ENCODE measurements around the gene ENTPD7.

ENTPD7 gene

GRCh38 chr10:99682752-99683151, 23.4 kb downstream of the ENTPD7 start:
- Histone ChIP-seq H3K36me3 (ENCODE audit: control insufficient read depth, insufficient read depth, low read length) (peaks cover 6% of the 10 kb centered on the region), H3K4me3 (ENCODE audit: insufficient read depth, low read depth, low read length) (no peak overlapping the region), H3K27ac (ENCODE audit: insufficient read depth, low read depth, low read length, poor library complexity, severe bottlenecking) (no peak overlapping the region), H3K9me3 (ENCODE audit: control insufficient read depth, low read length) (no peaks in the 10 kb centered on the region), H3K4me1 (ENCODE audit: control insufficient read depth, insufficient read depth, low read length) (no peaks in the 10 kb centered on the region), H3K27me3 (ENCODE audit: control insufficient read depth, insufficient read depth, low read length, poor library complexity, severe bottlenecking) (no peaks in the 10 kb centered on the region)
- no CpG with 5 or more reads among the region's 1 CpG for WGBS, 2 experiments

- WGBS, 2 experiments: 93 to 97% methylated on average over 2 of the region's 2 CpGs
- Histone ChIP-seq H3K9me3 (ENCODE audit: control insufficient read depth, low read length) (no peaks in the 10 kb centered on the region), H3K36me3 (ENCODE audit: control insufficient read depth, insufficient read depth, low read length) (no peaks in the 10 kb centered on the region), H3K27ac (ENCODE audit: insufficient read depth, low read depth, low read length, poor library complexity, severe bottlenecking) (no peak overlapping the region), H3K4me3 (ENCODE audit: insufficient read depth, low read depth, low read length) (no peak overlapping the region), H3K4me1 (ENCODE audit: control insufficient read depth, insufficient read depth, low read length) (no peaks in the 10 kb centered on the region), H3K27me3 (ENCODE audit: control insufficient read depth, insufficient read depth, low read length, poor library complexity, severe bottlenecking) (no peaks in the 10 kb centered on the region)
Observed at GRCh38 chr10:99685597-99685967, 26.3 kb downstream of the ENTPD7 start.

- Histone ChIP-seq H3K4me3 (ENCODE audit: insufficient read depth, low read depth, low read length) (no peak overlapping the region), H3K9me3 (ENCODE audit: control insufficient read depth, low read length) (no peaks in the 10 kb centered on the region), H3K36me3 (ENCODE audit: control insufficient read depth, insufficient read depth, low read length) (peaks cover 4% of the 10 kb centered on the region), H3K4me1 (ENCODE audit: control insufficient read depth, insufficient read depth, low read length) (no peaks in the 10 kb centered on the region), H3K27ac (ENCODE audit: insufficient read depth, low read depth, low read length, poor library complexity, severe bottlenecking) (no peak overlapping the region), H3K27me3 (ENCODE audit: control insufficient read depth, insufficient read depth, low read length, poor library complexity, severe bottlenecking) (no peaks in the 10 kb centered on the region)
- 88 to 93% methylated on average over 1 of the region's 1 CpG for WGBS, 2 experiments
Observed at GRCh38 chr10:99689461-99689860, 30.2 kb downstream of the ENTPD7 start.

- Histone ChIP-seq H3K27me3 (ENCODE audit: control insufficient read depth, insufficient read depth, low read length, poor library complexity, severe bottlenecking) (no peaks in the 10 kb centered on the region), H3K4me3 (ENCODE audit: insufficient read depth, low read depth, low read length) (no peak overlapping the region), H3K9me3 (ENCODE audit: control insufficient read depth, low read length) (no peaks in the 10 kb centered on the region), H3K4me1 (ENCODE audit: control insufficient read depth, insufficient read depth, low read length) (no peaks in the 10 kb centered on the region), H3K27ac (ENCODE audit: insufficient read depth, low read depth, low read length, poor library complexity, severe bottlenecking) (no peak overlapping the region), H3K36me3 (ENCODE audit: control insufficient read depth, insufficient read depth, low read length) (peaks cover 13% of the 10 kb centered on the region)
- 89 to 97% methylated on average over 2 to 3 of the region's 3 CpGs for WGBS, 2 experiments
Observed at GRCh38 chr10:99693933-99694583, 34.7 kb downstream of the ENTPD7 start.

- Histone ChIP-seq H3K4me1 (ENCODE audit: control insufficient read depth, insufficient read depth, low read length) (no peaks in the 10 kb centered on the region), H3K4me3 (ENCODE audit: insufficient read depth, low read depth, low read length) (no peak overlapping the region), H3K36me3 (ENCODE audit: control insufficient read depth, insufficient read depth, low read length) (peaks cover 13% of the 10 kb centered on the region), H3K9me3 (ENCODE audit: control insufficient read depth, low read length) (no peaks in the 10 kb centered on the region), H3K27ac (ENCODE audit: insufficient read depth, low read depth, low read length, poor library complexity, severe bottlenecking) (no peak overlapping the region), H3K27me3 (ENCODE audit: control insufficient read depth, insufficient read depth, low read length, poor library complexity, severe bottlenecking) (no peaks in the 10 kb centered on the region)
- WGBS, 2 experiments: 95 to 96% methylated on average over 6 of the region's 6 CpGs
Observed at GRCh38 chr10:99695761-99696160, 36.5 kb downstream of the ENTPD7 start.

- WGBS, 2 experiments: 93 to 94% methylated on average over 8 of the region's 8 CpGs
- Histone ChIP-seq H3K27me3 (ENCODE audit: control insufficient read depth, insufficient read depth, low read length, poor library complexity, severe bottlenecking) (no peaks in the 10 kb centered on the region), H3K36me3 (ENCODE audit: control insufficient read depth, insufficient read depth, low read length) (peaks cover 10% of the 10 kb centered on the region), H3K27ac (ENCODE audit: insufficient read depth, low read depth, low read length, poor library complexity, severe bottlenecking) (no peak overlapping the region), H3K4me3 (ENCODE audit: insufficient read depth, low read depth, low read length) (no peak overlapping the region), H3K9me3 (ENCODE audit: control insufficient read depth, low read length) (no peaks in the 10 kb centered on the region), H3K4me1 (ENCODE audit: control insufficient read depth, insufficient read depth, low read length) (no peaks in the 10 kb centered on the region)
Observed at GRCh38 chr10:99698504-99699080, 39.3 kb downstream of the ENTPD7 start.

GRCh38 chr10:99700649-99701048, 41.3 kb downstream of the ENTPD7 start:
- H3K27me3 ChIP-seq (ENCODE audit: control insufficient read depth, insufficient read depth, low read length, poor library complexity, severe bottlenecking): no peaks in the 10 kb centered on the region
- H3K4me1 ChIP-seq (ENCODE audit: control insufficient read depth, insufficient read depth, low read length): no peaks in the 10 kb centered on the region

GRCh38 chr10:99708428-99709012, 49.2 kb downstream of the ENTPD7 start:
- H3K4me1 ChIP-seq (ENCODE audit: control insufficient read depth, insufficient read depth, low read length): no peaks in the 10 kb centered on the region

More at GRCh38 chr10:99700649-99701048, 41.3 kb downstream of the ENTPD7 start:
- Histone ChIP-seq H3K36me3 (ENCODE audit: control insufficient read depth, insufficient read depth, low read length) (peaks cover 10% of the 10 kb centered on the region), H3K4me3 (ENCODE audit: insufficient read depth, low read depth, low read length) (no peak overlapping the region), H3K27ac (ENCODE audit: insufficient read depth, low read depth, low read length, poor library complexity, severe bottlenecking) (no peak overlapping the region), H3K9me3 (ENCODE audit: control insufficient read depth, low read length) (no peaks in the 10 kb centered on the region)
- 92 to 97% methylated on average over 4 of the region's 4 CpGs for WGBS, 2 experiments

GRCh38 chr10:99709480-99710229, 50.3 kb downstream of the ENTPD7 start:
- WGBS, 2 experiments: 61 to 63% methylated on average over 4 of the region's 4 CpGs
- no peak overlapping the region for H3K27ac ChIP-seq (ENCODE audit: insufficient read depth, low read depth, low read length, poor library complexity, severe bottlenecking)
- no peak overlapping the region for H3K4me3 ChIP-seq (ENCODE audit: insufficient read depth, low read depth, low read length)
- no peaks in the 10 kb centered on the region for H3K4me1 ChIP-seq (ENCODE audit: control insufficient read depth, insufficient read depth, low read length)
- no peaks in the 10 kb centered on the region for H3K36me3 ChIP-seq (ENCODE audit: control insufficient read depth, insufficient read depth, low read length)
- no peaks in the 10 kb centered on the region for H3K27me3 ChIP-seq (ENCODE audit: control insufficient read depth, insufficient read depth, low read length, poor library complexity, severe bottlenecking)
- H3K9me3 ChIP-seq (ENCODE audit: control insufficient read depth, low read length): no peaks in the 10 kb centered on the region

More at GRCh38 chr10:99708428-99709012, 49.2 kb downstream of the ENTPD7 start:
- Histone ChIP-seq H3K9me3 (ENCODE audit: control insufficient read depth, low read length) (no peaks in the 10 kb centered on the region), H3K27ac (ENCODE audit: insufficient read depth, low read depth, low read length, poor library complexity, severe bottlenecking) (no peak overlapping the region), H3K4me3 (ENCODE audit: insufficient read depth, low read depth, low read length) (no peak overlapping the region), H3K36me3 (ENCODE audit: control insufficient read depth, insufficient read depth, low read length) (no peaks in the 10 kb centered on the region), H3K27me3 (ENCODE audit: control insufficient read depth, insufficient read depth, low read length, poor library complexity, severe bottlenecking) (no peaks in the 10 kb centered on the region)
- 81 to 100% methylated on average over 1 of the region's 1 CpG for WGBS, 2 experiments

- Histone ChIP-seq H3K4me1 (ENCODE audit: control insufficient read depth, insufficient read depth, low read length) (no peaks in the 10 kb centered on the region), H3K4me3 (ENCODE audit: insufficient read depth, low read depth, low read length) (no peak overlapping the region), H3K9me3 (ENCODE audit: control insufficient read depth, low read length) (no peaks in the 10 kb centered on the region), H3K27me3 (ENCODE audit: control insufficient read depth, insufficient read depth, low read length, poor library complexity, severe bottlenecking) (no peaks in the 10 kb centered on the region), H3K27ac (ENCODE audit: insufficient read depth, low read depth, low read length, poor library complexity, severe bottlenecking) (no peak overlapping the region), H3K36me3 (ENCODE audit: control insufficient read depth, insufficient read depth, low read length) (peaks cover under 1% of the 10 kb centered on the region)
Observed at GRCh38 chr10:99711129-99711719, 51.9 kb downstream of the ENTPD7 start.
